IPS-18a (cell line): Measurements from ENCODE around the gene LAPTM5.

Source experiments
- H3K27ac ChIP-seq: one replicate; pipeline ENCODE4 v1.5.1; 2013; ENCODE audit warnings: low read length
- H3K27me3 ChIP-seq: one replicate; pipeline ENCODE4 v1.6.1; 2013; ENCODE audit warnings: mild to moderate bottlenecking, low read length; ENCODE audit not compliant: control insufficient read depth, insufficient read depth
- H3K36me3 ChIP-seq: one replicate; pipeline ENCODE4 v1.6.1; 2013; ENCODE audit warnings: low read depth, low read length; ENCODE audit not compliant: control insufficient read depth
- H3K4me1 ChIP-seq: one replicate; pipeline ENCODE4 v1.6.1; 2013; ENCODE audit warnings: low read depth, low read length; ENCODE audit not compliant: control insufficient read depth
- H3K4me3 ChIP-seq: one replicate; pipeline ENCODE4 v1.5.1; 2013; ENCODE audit warnings: low read length
- H3K9ac ChIP-seq: one replicate; pipeline ENCODE4 v1.6.1; 2013; ENCODE audit warnings: mild to moderate bottlenecking, low read length, moderate library complexity
- H3K9me3 ChIP-seq: one replicate; pipeline ENCODE4 v1.6.1; 2013; ENCODE audit warnings: low read depth, low read length; ENCODE audit not compliant: control insufficient read depth

Gene LAPTM5

GRCh38 chr1:30728832-30729638 is 28.5 kb downstream of the LAPTM5 start:
- Histone ChIP-seq H3K4me3 (no peak overlapping the region), H3K9ac (no peak overlapping the region), H3K27ac (no peak overlapping the region), H3K27me3 (no peaks in the 10 kb centered on the region), H3K36me3 (no peaks in the 10 kb centered on the region), H3K4me1 (peaks cover 11% of the 10 kb centered on the region), H3K9me3 (no peaks in the 10 kb centered on the region)

GRCh38 chr1:30728340-30728739 is 29.2 kb downstream of the LAPTM5 start:
- Histone ChIP-seq H3K36me3 (no peaks in the 10 kb centered on the region), H3K4me1 (peaks cover 11% of the 10 kb centered on the region), H3K4me3 (no peak overlapping the region), H3K9me3 (no peaks in the 10 kb centered on the region), H3K27me3 (no peaks in the 10 kb centered on the region), H3K27ac (no peak overlapping the region), H3K9ac (no peak overlapping the region)

GRCh38 chr1:30727824-30728223 is 29.8 kb downstream of the LAPTM5 start:
- H3K27me3 ChIP-seq, result no peaks in the 10 kb centered on the region
- H3K36me3 ChIP-seq, result no peaks in the 10 kb centered on the region
- H3K9ac ChIP-seq, result no peak overlapping the region
- no peak overlapping the region for H3K4me3 ChIP-seq
- H3K4me1 ChIP-seq, result peaks cover 9% of the 10 kb centered on the region
- no peak overlapping the region for H3K27ac ChIP-seq
- H3K9me3 ChIP-seq, result no peaks in the 10 kb centered on the region

DNA sequence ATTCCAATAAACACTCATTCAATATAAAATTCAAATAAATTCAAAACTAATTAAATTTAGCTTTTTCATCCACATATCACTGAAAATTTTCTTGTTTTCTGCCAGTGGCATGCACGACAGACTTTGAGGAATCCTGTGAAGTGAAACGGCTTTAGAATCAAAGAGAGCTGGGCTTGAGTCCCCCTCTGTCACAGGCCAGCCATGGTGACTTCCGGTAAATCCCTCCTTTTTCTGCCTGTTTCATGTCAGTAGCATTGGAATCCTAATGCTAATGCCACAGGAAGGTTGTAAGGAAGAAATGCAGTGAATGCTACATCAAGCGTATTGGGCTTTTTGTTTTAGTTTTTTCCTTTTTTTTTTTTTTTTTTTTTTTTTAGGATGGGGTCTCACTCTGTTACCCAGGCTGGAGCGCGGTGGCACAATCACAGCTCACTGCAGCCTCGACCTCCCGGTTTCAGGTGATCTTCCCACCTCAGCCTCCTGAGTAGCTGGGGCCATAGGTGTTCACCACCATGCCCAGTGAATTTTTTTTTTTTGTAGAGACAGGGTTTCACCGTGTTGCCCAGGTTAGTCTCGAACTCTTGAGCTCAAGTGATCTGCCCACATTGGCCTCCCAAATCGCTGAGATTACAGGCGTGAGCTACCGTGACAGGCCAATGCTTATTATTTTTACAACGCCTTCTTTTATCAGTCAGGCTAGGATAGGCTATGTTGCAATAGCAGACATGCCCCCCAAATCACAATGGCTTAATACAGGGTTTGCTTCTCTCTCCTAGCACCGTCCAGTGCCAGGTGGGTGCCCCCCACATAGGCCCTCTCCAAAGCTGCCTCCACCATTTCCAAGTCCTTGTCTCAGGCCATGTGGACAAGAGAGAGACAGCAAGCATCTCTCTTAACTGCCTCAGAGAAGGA is 30.5 kb downstream of the LAPTM5 start:
- H3K9ac ChIP-seq, result no peak overlapping the region
- no peaks in the 10 kb centered on the region for H3K9me3 ChIP-seq
- H3K36me3 ChIP-seq, result no peaks in the 10 kb centered on the region
- H3K27me3 ChIP-seq, result no peaks in the 10 kb centered on the region
- H3K4me3 ChIP-seq, result no peak overlapping the region
- peaks cover 4% of the 10 kb centered on the region for H3K4me1 ChIP-seq
- H3K27ac ChIP-seq, result no peak overlapping the region

DNA sequence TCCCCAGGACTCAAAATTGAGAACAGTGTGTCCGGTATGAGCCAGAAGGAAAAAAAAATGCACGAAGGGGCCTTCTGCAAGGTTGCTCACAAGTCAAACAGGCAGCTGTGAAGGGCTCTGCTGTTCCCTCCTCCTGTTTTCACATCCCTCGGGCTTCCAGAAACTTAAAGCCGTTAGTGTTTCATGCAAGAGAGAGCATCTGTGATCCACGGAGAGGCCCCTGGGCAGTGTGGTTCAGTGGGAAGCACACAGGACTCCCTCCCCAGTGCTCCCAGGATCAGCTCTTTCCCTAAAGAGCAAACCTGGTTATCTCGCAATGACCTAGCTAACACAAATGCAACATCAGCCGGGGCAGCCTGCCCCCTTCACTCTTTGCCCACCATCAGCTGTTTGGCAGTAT is 31.3 kb downstream of the LAPTM5 start:
- no peaks in the 10 kb centered on the region for H3K27me3 ChIP-seq
- no peaks in the 10 kb centered on the region for H3K9me3 ChIP-seq
- no peak overlapping the region for H3K27ac ChIP-seq
- H3K4me1 ChIP-seq, result peaks cover 4% of the 10 kb centered on the region
- no peaks in the 10 kb centered on the region for H3K36me3 ChIP-seq
- no peak overlapping the region for H3K9ac ChIP-seq
- no peak overlapping the region for H3K4me3 ChIP-seq

GRCh38 chr1:30725450-30726095 is 32.0 kb downstream of the LAPTM5 start:
- Histone ChIP-seq H3K9ac (no peak overlapping the region), H3K4me3 (no peak overlapping the region), H3K4me1 (peaks cover 4% of the 10 kb centered on the region), H3K9me3 (no peaks in the 10 kb centered on the region), H3K27me3 (no peaks in the 10 kb centered on the region), H3K27ac (no peak overlapping the region), H3K36me3 (no peaks in the 10 kb centered on the region)

DNA sequence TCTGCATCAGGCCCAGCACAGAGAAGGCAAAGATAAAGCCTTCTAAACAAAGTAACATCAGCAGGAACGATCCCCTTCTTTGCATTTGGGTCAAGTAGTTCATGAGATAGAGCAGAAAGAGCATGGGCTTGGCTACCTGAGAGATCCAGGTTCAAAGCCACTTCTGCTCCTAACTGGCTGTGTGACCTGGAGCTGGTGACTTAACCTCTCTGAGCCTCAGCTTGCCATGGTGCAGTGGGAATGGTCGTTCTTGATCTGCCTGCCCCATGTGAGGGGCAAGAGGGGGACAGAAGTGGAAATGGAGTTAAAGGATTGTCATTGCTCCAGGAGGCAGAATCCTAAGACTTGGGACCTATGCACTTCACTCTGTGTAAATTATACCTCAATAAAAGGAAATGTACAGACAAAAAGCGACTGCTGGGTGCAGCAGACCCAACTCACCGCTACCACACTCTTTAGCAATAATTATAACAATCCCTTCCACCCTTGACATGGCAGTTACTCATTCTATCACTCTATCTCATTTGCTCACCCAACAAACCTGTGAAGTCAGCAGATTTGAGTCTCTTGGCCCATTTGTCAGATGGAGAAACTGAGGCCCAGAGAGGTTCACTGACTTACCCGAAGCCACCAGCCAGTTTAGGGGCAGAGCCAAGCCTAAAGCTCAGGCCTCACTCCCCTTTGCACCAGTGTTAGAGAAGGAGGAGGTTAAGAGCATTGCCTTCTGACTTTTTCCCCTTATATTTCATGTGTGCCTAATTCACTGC is 32.7 kb downstream of the LAPTM5 start:
- no peaks in the 10 kb centered on the region for H3K36me3 ChIP-seq
- H3K9ac ChIP-seq, result no peak overlapping the region
- H3K4me1 ChIP-seq, result peaks cover 4% of the 10 kb centered on the region
- no peak overlapping the region for H3K27ac ChIP-seq
- H3K9me3 ChIP-seq, result no peaks in the 10 kb centered on the region
- H3K4me3 ChIP-seq, result no peak overlapping the region
- no peaks in the 10 kb centered on the region for H3K27me3 ChIP-seq

GRCh38 chr1:30724175-30724574 is 33.4 kb downstream of the LAPTM5 start:
- no peaks in the 10 kb centered on the region for H3K27me3 ChIP-seq
- no peak overlapping the region for H3K4me3 ChIP-seq
- H3K27ac ChIP-seq, result no peak overlapping the region
- H3K9me3 ChIP-seq, result no peaks in the 10 kb centered on the region
- H3K4me1 ChIP-seq, result peaks cover 4% of the 10 kb centered on the region
- no peaks in the 10 kb centered on the region for H3K36me3 ChIP-seq
- H3K9ac ChIP-seq, result no peak overlapping the region

DNA sequence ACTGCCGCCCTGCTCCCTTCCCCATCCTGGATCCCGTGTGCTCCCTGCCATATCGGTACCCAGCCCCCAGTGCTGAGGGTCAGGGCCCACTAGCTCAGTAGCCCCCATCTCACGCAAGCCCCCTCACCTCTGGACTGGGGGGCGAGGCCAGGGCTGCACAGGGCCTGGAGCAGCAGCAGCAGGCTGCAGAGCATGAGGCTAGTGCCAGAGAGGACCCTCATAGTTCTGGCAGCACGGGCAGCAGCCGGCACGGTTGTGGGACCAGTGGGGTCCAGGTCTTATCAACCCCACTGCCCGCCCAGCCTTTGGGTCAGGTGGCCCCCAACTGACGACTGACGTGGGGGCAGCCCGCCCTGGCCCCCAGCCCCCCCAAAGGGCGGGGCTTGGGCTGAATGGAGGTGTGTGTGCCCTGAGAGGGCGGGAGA is 34.2 kb downstream of the LAPTM5 start, which contains the start of gene MATN1:
MATN1 (minus strand) TSS at position 255 of the 425 bp plus-strand sequence; CDS start at position 221, 34 bp downstream.
- Histone ChIP-seq H3K4me1 (peaks cover 4% of the 10 kb centered on the region), H3K27ac (no peak within 1 kb of the TSS), H3K4me3 (no peak within 1 kb of the TSS), H3K9me3 (no peaks in the 10 kb centered on the region), H3K9ac (no peak within 1 kb of the TSS), H3K27me3 (no peaks in the 10 kb centered on the region), H3K36me3 (no peaks in the 10 kb centered on the region)

GRCh38 chr1:30721812-30722537 is 35.6 kb downstream of the LAPTM5 start:
- Histone ChIP-seq H3K27ac (no peak overlapping the region), H3K4me1 (no peaks in the 10 kb centered on the region), H3K36me3 (no peaks in the 10 kb centered on the region), H3K27me3 (no peaks in the 10 kb centered on the region), H3K4me3 (no peak overlapping the region), H3K9ac (no peak overlapping the region), H3K9me3 (no peaks in the 10 kb centered on the region)
